AG04449 (cell line): ENCODE measurements around the gene EIPR1.
"Not testable (repeated sequence)": the region's sequence is repeated elsewhere in the genome, so short reads cannot be mapped to it uniquely, and the experiment has no call there.

Experiments used
- CTCF ChIA-PET: fragments of 350-600 bp; formaldehyde crosslinking; extraction: SDS; loops from one replicate; lab custom pipeline; 2021; ENCODE audit warnings: antibody characterized with exemption; lab: Yijun Ruan, JAX
- POLR2A ChIA-PET: fragments of 400-600, 350-600 bp; formaldehyde crosslinking; extraction: SDS; loops from one replicate; lab custom pipeline; 2020; ENCODE audit warnings: antibody characterized with exemption, inconsistent platforms; lab: Yijun Ruan, JAX
- DNase-seq: peaks from one replicate; pipeline ENCODE4 v3.0.0-alpha.2; 2010; ENCODE audit warnings: low read depth, low spot score
- H3K4me3 ChIP-seq: 2 replicates; pipeline ENCODE4 v1.5.1; 2011; ENCODE audit warnings: low read depth, mild to moderate bottlenecking, control low read depth, low read length
- CTCF ChIP-seq: IDR thresholded peaks from one replicate; pipeline ENCODE4 v1.5.1; 2011; ENCODE audit warnings: mild to moderate bottlenecking, moderate library complexity, low read length, control low read depth, inconsistent platforms; ENCODE audit not compliant: insufficient read depth; ENCODE audit errors: missing control alignments

Gene EIPR1

GRCh38 chr2:3357926-3358325, 19.7 kb downstream of the EIPR1 start:
- POLR2A ChIA-PET = no interaction called here
- no peak for DNase-seq
- CTCF ChIA-PET = no interaction called here
- no peak for TF ChIP-seq CTCF
- H3K4me3 ChIP-seq = no peak overlapping the region

- CTCF ChIA-PET, POLR2A ChIA-PET, H3K4me3 ChIP-seq, DNase-seq: not testable (repeated sequence)
These were observed 20.2 kb downstream of the EIPR1 start for GRCh38 chr2:3357446-3357845.

- DNase-seq = no peak
- H3K4me3 ChIP-seq = no peak overlapping the region
- no peak for TF ChIP-seq CTCF
- CTCF ChIA-PET = no interaction called here
- POLR2A ChIA-PET = no interaction called here
These were observed 20.8 kb downstream of the EIPR1 start for GRCh38 chr2:3356799-3357198.

- H3K4me3 ChIP-seq = no peak overlapping the region
- ChIA-PET POLR2A (no interaction called here), CTCF (no interaction called here)
- DNase-seq = no peak
- no peak for TF ChIP-seq CTCF
These were observed 21.6 kb downstream of the EIPR1 start for GRCh38 chr2:3355951-3356569.

- ChIA-PET POLR2A (no interaction called here), CTCF (no interaction called here)
- H3K4me3 ChIP-seq = no peak overlapping the region
These were observed 22.6 kb downstream of the EIPR1 start for GRCh38 chr2:3354986-3355385.

GRCh38 chr2:3349211-3349693, 28.4 kb downstream of the EIPR1 start:
- no peak overlapping the region for H3K4me3 ChIP-seq
- no peak for DNase-seq
- ChIA-PET CTCF (no interaction called here), POLR2A (no interaction called here)
- no peak for TF ChIP-seq CTCF

More at GRCh38 chr2:3354986-3355385, 22.6 kb downstream of the EIPR1 start:
- no peak for TF ChIP-seq CTCF
- DNase-seq = no peak

GRCh38 chr2:3348767-3349166, 28.9 kb downstream of the EIPR1 start:
- DNase-seq = no peak
- TF ChIP-seq CTCF = no peak
- CTCF ChIA-PET = no interaction called here
- POLR2A ChIA-PET = no interaction called here
- no peak overlapping the region for H3K4me3 ChIP-seq
